Left lung (tissue), 10 donors: ENCODE results near the gene LIN54. TPM values are rescaled to one million over a fixed set of nuclear protein-coding genes. Genes with fewer than 3 reads are reported as not detected.
"Not testable (repeated sequence)": the region's sequence is repeated elsewhere in the genome, so short reads cannot be mapped to it uniquely, and the experiment has no call there.

ENCODE experiments used
- ATAC-seq: fragments of 200-7000 bp; cut with Tn5 transposase; one replicate; pipeline ENCODE4 v1.9.1; 2020; ENCODE audit warnings: moderate library complexity
- DNase-seq, 4 donors: peaks; one replicate each; pipeline ENCODE4 v3.0.0-alpha.2; 2013 to 2020
- H3K27ac ChIP-seq, 2 donors: fragments of 200-600 bp; sonication (generic) in 1 of 2; one replicate each; pipeline versions ENCODE4 v1.5.0 to v1.8.0; 2020 to 2021
- H3K27me3 ChIP-seq, 2 donors: fragments of 200-600 bp; sonication (generic) in 1 of 2; one replicate each; pipeline versions ENCODE4 v1.5.0 to v1.8.0; 2020 to 2021
- H3K36me3 ChIP-seq, 2 donors: fragments of 200-600 bp; sonication (generic) in 1 of 2; one replicate each; pipeline versions ENCODE4 v1.5.0 to v1.8.0; 2020 to 2021
- H3K4me1 ChIP-seq, 2 donors: fragments of 200-600 bp; one replicate each; pipeline ENCODE4 v1.8.0; 2021
- H3K4me3 ChIP-seq, 2 donors: fragments of 200-600 bp; sonication (generic) in 1 of 2; one replicate each; pipeline versions ENCODE4 v1.5.0 to v1.8.0; 2020 to 2021; ENCODE audit warnings: mild to moderate bottlenecking in 1 of 2
- H3K9me3 ChIP-seq, 2 donors: fragments of 200-600 bp; sonication (generic) in 1 of 2; one replicate each; pipeline versions ENCODE4 v1.5.0 to v1.8.0; 2020 to 2021
- CTCF ChIP-seq, 2 donors: fragments of 200-600 bp; sonication (generic) in 1 of 2; IDR thresholded peaks; one replicate each; pipeline versions ENCODE4 v1.5.0 to v1.8.0; 2021; ENCODE audit warnings: antibody characterized with exemption in 2 of 2
- intact Hi-C, 2 donors: fragments of 100-400 bp; cut with DNase I; formaldehyde crosslinking; loops; one replicate each; pipeline versions ENCODE4 v1.11.2 to v1.14.2; 2022
- polyA plus RNA-seq, 6 donors: library from polyadenylated mRNA; unstranded; fragments of 120-200 nt; gene quantifications; one replicate each; pipeline ENCODE4 v1.2.1, GENCODE V29; 2013; ENCODE audit not compliant: insufficient read length in 6 of 6
- total RNA-seq, 2 donors: library from RNA; stranded (reverse); fragmentation: NEBNext Ultra II Directional; extraction: Animal tissue kit (Norgen Biotek cat#: 25700); gene quantifications; one replicate each; pipeline ENCODE4 v1.2.1, GENCODE V29; 2021
- donor health status: DM: no; HTN: yes; CAD: no.
- donor health status: DM: no; HTN: no; CAD: no.

LIN54 gene
- total and polyA plus RNA-seq, 8 donors = 10.3 to 17.9 (median 14.3) TPM

GRCh38 chr4:83010111-83010521, 507 bp downstream of the LIN54 start:
- H3K4me3 ChIP-seq = peak overlapping the region; percentile 63 to 65
- TF ChIP-seq CTCF (IDR thresholded peaks at IDR 0.05) = no peak
- peak; percentile 2 for ATAC-seq
- H3K27ac ChIP-seq = peak overlapping the region; percentile 88 to 92
- no peaks in the 10 kb centered on the region for H3K9me3 ChIP-seq
- no peaks in the 10 kb centered on the region for H3K27me3 ChIP-seq
- no peaks in the 10 kb centered on the region for H3K36me3 ChIP-seq
- DNase-seq = peak in 1 of 4 donors; percentile 29
- H3K4me1 ChIP-seq = peaks cover 10 to 47% of the 10 kb centered on the region in 2 donors
- intact Hi-C loops = no loop called here

DNA sequence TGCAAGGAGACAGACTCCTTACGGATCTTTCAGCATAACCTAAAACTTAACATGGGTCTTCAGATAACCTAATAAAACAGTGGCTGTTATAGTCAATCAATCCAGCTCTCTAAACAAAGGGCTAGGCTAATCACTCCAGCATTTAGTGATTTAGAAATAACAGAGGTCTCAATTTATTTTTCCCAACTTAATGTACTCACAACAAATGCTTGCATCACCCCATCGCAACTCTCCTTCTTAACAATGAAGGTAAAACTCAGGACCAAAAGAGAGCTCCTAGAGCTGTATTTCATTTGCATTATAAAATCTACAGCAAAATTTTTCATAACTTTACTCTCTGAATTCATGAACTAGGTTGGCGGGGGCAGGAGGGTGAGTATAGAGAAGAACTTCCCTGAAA, 1.1 kb downstream of the LIN54 start:
- peak overlapping the region; percentile 88 to 92 for H3K27ac ChIP-seq
- H3K36me3 ChIP-seq = no peaks in the 10 kb centered on the region
- no peaks in the 10 kb centered on the region for H3K27me3 ChIP-seq
- TF ChIP-seq CTCF (IDR thresholded peaks at IDR 0.05) = no peak
- H3K4me3 ChIP-seq = peak overlapping the region; percentile 63 to 65
- H3K4me1 ChIP-seq = peaks cover 10 to 47% of the 10 kb centered on the region in 2 donors
- H3K9me3 ChIP-seq = no peaks in the 10 kb centered on the region
- ATAC-seq (no peak), DNase-seq (no peak)
- intact Hi-C loops = no loop called here

DNA sequence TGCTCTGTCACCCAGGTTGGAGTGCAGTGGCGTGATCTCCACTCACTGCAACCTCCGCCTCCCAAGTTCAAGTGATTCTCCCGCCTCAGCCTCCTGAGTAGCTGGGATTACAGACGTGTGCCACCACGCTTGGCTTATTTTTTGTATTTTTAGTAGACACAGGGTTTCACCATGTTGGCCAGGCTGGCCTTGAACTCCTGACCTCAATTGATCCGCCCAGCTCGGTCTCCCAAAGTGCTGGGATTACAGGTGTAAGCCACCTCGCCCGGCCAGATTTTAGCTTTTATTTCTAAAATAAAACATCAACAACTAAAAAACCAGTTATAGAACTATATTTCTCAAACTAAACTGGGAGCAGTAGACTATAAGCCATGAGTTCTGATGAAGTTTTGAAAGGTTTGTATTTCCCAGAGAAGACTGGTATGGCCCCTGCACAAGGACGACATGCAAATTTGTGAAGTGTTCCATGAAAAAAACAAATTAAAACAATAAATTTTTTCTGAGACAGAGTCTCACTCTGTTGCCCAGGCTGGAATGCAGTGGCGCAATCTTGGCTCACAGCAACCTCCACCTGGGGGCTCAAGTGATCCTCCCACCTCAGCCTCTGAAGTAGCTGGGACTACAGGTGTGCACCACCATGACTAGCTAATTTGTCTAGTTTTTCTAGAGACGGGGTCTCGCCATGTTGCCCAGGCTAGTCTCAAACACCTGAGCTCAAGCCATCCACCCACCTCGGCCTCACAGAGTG, 7.4 kb downstream of the LIN54 start:
- peaks cover 0 to 12% of the 10 kb centered on the region in 2 donors for H3K4me1 ChIP-seq
- ATAC-seq, H3K4me3 ChIP-seq, H3K36me3 ChIP-seq, intact Hi-C loops, DNase-seq, H3K9me3 ChIP-seq, H3K27ac ChIP-seq, H3K27me3 ChIP-seq: not testable (repeated sequence)

DNA sequence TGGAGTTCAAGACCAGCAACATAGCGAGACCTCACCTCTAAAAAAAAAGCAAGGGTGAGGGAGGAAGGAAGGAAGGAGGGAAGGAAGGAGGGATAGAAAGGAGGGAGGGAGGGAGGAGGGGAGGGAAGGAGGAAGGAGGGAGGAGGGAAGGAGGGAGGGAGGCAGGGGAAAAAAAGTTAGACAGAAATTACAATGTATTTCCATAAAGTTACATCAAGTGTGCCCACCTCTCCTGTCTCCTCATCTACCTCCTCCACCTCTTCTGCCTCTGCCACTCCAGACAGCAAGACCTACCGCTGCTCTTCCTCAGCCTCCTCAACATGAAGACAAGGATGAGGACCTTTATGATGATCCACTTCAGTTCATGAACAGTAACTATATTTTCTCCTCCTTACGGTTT, 8.3 kb downstream of the LIN54 start:
- TF ChIP-seq CTCF (IDR thresholded peaks at IDR 0.05) = no peak
- intact Hi-C loops = no loop called here
- Histone ChIP-seq H3K4me1 (peaks cover 0 to 7% of the 10 kb centered on the region in 2 donors), H3K9me3 (no peaks in the 10 kb centered on the region), H3K27ac (no peak overlapping the region), H3K4me3 (no peak overlapping the region), H3K36me3 (no peaks in the 10 kb centered on the region), H3K27me3 (no peaks in the 10 kb centered on the region)
- ATAC-seq (no peak), DNase-seq (no peak)

DNA sequence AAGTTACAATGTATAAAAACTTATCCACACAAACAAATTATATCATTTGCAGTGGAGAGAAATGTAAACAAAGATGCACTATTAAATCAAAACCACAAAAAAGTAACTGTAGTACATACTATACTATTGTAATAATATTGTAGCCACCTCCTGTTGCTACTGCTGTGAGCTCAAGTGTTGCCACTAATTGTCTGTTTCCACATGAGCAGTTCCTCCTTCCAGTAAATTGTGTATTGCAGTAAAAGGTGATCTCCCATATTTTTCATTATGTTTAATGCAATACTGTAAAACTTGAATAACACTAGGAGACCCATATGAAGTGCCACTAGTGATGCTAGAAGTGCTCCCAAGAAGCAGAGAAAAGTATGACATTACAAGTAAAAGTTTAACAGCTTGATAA, 11.7 kb downstream of the LIN54 start:
- no peak for TF ChIP-seq CTCF (IDR thresholded peaks at IDR 0.05)
- intact Hi-C loops = no loop called here
- DNase-seq = no peak

More for the DNA sequence above, 11.7 kb downstream of the LIN54 start:
- Histone ChIP-seq H3K27me3 (no peaks in the 10 kb centered on the region), H3K27ac (no peak overlapping the region), H3K36me3 (no peaks in the 10 kb centered on the region), H3K4me3 (no peak overlapping the region), H3K4me1 (peaks cover 0 to 7% of the 10 kb centered on the region in 2 donors), H3K9me3 (no peaks in the 10 kb centered on the region)
- ATAC-seq = peak; percentile 68
